Panc1 (cell line): ENCODE data around the gene TMTC2.

Experiments used
- POLR2AphosphoS5 ChIP-seq: IDR thresholded peaks from 2 replicates; pipeline ENCODE4 v1.6.1; 2012; ENCODE audit warnings: mild to moderate bottlenecking, low read depth, low read length, moderate library complexity
- SIN3A ChIP-seq: IDR thresholded peaks from 2 replicates; pipeline ENCODE4 v1.6.1; 2012; ENCODE audit warnings: low read depth, mild to moderate bottlenecking, low read length, moderate library complexity, borderline replicate concordance; ENCODE audit not compliant: insufficient read depth
- TF ChIP-seq, protein P1 (sequence below): fragments of 450-650 bp; IDR thresholded peaks from 2 replicates; pipeline ENCODE4 v1.5.1; 2017; ENCODE audit warnings: mild to moderate bottlenecking
- TF ChIP-seq, protein P2 (sequence below), 2 experiments: IDR thresholded peaks; 2 replicates each; pipeline ENCODE4 v1.6.1; 2011 to 2012; ENCODE audit warnings: low read depth in 2 of 2, control low read depth in 1 of 2, low read length in 1 of 2, mild to moderate bottlenecking in 1 of 2, moderate library complexity in 1 of 2; ENCODE audit not compliant: insufficient read depth in 1 of 2

DNA sequence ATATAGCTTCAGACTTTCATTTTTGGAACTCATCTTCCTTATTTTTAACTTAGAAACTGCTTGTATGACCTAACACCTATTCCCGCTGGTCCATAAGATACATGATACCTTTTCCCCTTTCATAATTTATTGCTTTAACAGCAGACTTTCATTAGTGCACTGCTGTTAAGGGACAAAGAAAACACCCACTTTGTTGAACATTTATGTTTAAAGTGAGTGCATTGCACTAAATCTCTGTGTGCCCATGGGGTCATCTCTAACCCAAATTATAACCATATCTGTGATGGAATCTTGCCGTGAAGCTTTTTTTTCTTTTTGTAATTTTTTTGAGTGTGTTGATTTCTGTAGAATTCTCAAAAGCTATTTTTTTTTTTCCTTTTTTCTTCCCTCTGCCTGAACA lies 261.8 kb downstream of the TMTC2 start:
- TF ChIP-seq, protein P1, sequence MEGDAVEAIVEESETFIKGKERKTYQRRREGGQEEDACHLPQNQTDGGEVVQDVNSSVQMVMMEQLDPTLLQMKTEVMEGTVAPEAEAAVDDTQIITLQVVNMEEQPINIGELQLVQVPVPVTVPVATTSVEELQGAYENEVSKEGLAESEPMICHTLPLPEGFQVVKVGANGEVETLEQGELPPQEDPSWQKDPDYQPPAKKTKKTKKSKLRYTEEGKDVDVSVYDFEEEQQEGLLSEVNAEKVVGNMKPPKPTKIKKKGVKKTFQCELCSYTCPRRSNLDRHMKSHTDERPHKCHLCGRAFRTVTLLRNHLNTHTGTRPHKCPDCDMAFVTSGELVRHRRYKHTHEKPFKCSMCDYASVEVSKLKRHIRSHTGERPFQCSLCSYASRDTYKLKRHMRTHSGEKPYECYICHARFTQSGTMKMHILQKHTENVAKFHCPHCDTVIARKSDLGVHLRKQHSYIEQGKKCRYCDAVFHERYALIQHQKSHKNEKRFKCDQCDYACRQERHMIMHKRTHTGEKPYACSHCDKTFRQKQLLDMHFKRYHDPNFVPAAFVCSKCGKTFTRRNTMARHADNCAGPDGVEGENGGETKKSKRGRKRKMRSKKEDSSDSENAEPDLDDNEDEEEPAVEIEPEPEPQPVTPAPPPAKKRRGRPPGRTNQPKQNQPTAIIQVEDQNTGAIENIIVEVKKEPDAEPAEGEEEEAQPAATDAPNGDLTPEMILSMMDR = no peak
- no peak for TF ChIP-seq POLR2AphosphoS5
- TF ChIP-seq, protein P2, sequence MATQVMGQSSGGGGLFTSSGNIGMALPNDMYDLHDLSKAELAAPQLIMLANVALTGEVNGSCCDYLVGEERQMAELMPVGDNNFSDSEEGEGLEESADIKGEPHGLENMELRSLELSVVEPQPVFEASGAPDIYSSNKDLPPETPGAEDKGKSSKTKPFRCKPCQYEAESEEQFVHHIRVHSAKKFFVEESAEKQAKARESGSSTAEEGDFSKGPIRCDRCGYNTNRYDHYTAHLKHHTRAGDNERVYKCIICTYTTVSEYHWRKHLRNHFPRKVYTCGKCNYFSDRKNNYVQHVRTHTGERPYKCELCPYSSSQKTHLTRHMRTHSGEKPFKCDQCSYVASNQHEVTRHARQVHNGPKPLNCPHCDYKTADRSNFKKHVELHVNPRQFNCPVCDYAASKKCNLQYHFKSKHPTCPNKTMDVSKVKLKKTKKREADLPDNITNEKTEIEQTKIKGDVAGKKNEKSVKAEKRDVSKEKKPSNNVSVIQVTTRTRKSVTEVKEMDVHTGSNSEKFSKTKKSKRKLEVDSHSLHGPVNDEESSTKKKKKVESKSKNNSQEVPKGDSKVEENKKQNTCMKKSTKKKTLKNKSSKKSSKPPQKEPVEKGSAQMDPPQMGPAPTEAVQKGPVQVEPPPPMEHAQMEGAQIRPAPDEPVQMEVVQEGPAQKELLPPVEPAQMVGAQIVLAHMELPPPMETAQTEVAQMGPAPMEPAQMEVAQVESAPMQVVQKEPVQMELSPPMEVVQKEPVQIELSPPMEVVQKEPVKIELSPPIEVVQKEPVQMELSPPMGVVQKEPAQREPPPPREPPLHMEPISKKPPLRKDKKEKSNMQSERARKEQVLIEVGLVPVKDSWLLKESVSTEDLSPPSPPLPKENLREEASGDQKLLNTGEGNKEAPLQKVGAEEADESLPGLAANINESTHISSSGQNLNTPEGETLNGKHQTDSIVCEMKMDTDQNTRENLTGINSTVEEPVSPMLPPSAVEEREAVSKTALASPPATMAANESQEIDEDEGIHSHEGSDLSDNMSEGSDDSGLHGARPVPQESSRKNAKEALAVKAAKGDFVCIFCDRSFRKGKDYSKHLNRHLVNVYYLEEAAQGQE (IDR thresholded peaks at IDR 0.05; ENCODE audit: insufficient read depth in 1 of 2, low read depth in 2 of 2, low read length in 1 of 2) = no peak
- TF ChIP-seq SIN3A = no peak
